Fibroblast of upper back skin (primary cell): ENCODE data around the gene IBSP.

Experiments
- DNase-seq: peaks from one replicate; pipeline ENCODE4 v3.0.0-alpha.2; 2013

The IBSP gene

DNA sequence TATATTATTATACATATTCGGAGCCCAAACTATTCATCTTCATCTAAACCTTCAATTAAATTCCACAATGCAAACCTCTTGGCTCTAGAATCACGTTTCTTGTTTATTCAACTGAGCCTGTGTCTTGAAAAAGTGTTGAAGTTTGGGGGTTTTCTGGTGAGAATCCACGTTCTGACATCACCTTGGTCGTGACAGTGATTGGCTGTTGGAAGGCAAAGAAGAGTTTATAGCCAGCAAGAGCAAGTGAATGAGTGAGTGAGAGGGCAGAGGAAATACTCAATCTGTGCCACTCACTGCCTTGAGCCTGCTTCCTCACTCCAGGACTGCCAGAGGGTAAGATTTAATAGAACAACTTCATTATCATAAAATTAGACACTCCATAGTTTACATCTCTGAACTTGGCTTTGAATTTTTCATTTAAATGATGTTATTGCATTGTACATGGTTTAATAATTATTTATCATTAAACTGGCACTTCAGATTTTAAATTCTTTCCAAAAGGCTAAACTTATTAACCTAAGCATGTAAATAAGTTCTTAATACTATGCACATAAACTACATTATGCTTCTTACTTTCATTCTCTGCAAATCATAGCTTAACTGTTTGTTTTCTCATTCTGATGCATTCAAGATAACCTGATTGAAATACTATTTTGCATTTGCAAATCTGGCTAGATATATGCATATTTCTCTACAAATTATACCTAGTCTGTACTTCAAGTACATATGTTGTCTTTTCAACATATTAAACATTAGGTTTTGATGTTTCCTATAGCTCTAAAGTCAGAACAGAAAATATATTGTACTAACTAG, at the start of gene IBSP:
Gene IBSP, plus strand, starts transcription at position 254 of the 813 bp plus-strand sequence. CDS start 2,808 bp downstream, outside the sequence.
- no peak for DNase-seq

GRCh38 chr4:87749883-87750282, 49.5 kb upstream of the IBSP start:
- peak; percentile 3 for DNase-seq

DNA sequence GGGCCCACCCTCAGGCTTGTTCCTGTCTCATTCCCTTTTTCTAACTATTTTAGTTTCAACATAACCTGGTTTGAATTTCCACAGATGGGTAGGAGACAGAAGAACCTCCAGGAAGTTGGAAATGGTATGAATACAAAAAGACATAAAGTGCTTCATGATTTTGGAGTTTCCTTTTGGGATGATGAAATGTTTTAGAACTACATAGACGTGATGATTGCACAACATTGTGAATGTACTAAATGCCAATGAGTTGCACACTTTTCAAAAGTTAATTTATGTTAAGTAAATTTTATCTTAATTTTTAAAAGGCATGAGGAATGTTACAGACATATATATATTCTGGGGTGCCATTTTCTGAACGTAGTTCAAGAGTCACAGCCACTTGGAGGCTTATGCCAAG, 41.1 kb upstream of the IBSP start:
- DNase-seq = no peak

- DNase-seq = no peak
Measured at GRCh38 chr4:87762311-87762710, 37.0 kb upstream of the IBSP start.

DNA sequence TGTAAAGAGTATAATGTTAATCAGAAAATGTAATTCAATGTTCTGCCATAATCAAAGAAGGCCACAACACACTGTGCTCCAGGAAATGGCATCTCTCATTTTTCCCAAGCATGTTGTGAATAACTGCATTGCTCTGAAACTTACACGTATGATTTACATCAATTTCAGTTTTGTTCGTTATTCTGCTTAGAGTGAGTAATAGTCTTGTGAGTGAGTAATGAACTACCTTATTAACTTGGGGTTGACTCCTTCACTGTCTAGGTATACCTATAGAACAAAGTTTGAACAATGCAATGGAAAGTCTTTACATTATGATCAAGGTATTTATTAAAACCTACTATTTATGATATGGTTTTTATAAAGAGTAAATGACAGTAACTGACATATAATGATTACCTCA, 17.8 kb upstream of the IBSP start:
- no peak for DNase-seq

DNA sequence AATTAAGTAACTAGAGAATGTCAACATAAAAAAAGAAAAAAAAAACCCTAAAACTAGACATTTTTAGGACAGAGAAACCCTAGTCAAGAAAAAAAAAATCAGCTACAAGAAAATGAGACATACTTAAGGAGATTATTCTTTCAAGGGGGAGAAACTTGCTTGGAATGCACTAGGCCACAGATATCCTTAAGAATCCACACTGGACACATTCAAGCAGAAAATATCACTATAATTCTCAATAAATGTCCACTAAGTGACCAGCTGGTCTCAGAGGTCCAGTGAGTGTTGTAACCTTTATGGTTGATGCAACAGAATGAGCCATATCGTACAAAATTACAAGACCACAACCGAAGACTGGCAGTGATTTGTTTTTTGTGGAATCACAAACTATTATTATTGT, 15.6 kb upstream of the IBSP start:
- DNase-seq = peak; percentile 56

DNA sequence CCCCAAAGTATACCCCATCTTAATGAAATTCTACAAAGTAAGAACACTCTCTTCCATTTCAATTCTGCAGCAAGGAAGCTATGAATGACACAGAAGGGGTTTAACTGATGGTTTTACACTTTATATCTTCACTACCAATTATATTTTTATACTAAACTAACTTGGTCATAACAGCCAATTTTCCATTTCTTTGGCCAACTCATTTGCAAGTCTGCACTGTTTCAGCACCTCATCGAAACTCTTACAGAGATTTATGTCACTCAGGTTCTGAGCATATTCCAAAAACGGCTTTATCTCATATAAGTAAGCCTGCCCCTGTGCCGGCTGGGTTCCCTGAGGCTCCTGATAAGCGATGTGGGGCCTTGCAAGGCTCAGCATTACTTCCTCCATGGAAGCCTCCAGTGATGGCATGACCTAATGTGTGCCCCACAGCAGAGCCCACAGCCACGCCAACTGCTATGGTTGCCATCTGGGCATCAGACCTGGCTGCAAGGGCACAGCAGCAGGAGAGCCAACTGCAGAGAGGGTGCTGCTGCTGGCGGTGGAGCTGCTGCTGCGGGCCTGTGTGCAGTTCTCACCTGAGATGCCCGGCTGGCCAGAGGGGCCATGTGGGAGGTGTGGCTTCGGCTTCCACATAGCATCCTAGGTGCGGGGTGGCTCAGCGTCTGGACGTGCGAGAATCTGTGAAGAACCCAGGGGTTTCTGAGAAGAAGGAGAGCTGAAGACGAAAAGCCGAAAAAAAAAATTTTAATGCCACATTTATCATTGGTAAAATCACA, 13.4 kb upstream of the IBSP start:
- no peak for DNase-seq

DNA sequence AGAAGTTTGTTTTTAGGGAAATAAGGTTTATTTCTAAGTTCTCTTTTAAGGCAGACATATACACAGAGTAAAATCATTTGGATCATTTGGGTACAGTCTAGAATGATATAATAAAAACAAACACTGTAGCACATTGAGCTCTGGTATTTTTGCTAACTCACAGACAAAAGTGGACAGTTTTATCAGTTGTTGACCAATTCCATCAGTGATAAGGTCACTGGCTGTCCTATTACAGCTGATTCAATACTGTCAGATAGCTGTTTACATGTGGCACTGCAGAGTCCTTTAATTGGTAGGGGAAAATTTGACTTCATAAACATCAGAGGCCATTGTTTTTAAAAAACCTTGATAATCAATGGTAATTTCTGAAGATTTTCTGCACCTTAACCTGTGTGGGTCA, 3.5 kb downstream of the IBSP start:
- no peak for DNase-seq

DNA sequence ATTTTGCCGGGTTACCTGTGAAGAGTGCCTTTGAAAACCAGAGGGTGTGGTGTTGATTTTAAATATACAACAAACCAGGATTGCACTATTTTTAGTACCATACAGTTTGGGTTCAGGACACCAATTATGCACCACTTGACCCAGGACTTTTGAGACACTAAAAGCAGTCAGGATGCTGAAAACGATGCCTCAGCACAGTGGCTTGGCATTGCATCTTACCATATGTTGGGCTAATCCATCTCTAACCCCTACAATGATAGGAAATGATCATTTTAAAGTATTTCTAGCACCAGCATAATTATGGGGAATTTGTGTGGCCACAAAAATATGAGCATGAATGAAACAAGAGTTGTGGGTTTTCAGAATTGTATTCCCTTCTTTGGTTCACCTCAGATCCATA, 4.1 kb downstream of the IBSP start:
- no peak for DNase-seq

GRCh38 chr4:87804871-87805270, 5.5 kb downstream of the IBSP start:
- DNase-seq = no peak

- peak; percentile 56 for DNase-seq
Measured at GRCh38 chr4:87805971-87806370, 6.6 kb downstream of the IBSP start.

DNA sequence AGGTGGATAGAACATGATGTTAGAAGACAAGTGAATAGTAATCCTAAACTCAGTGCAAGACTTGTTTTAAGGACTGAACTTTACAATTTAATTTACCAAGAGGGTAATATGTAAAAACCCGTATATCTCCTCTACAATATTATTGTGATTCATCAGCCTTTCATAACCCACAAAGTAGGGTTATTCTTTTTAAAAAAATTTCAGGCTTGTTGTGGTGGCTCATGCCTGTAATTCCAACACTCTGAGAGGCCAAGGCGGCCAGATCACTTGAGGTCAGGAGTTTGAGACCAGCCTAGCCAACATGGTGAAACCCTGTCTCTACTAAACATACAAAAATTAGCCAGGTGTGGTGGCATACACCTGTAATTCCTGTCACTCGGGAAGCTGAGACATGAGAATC, 7.2 kb downstream of the IBSP start:
- DNase-seq = peak; percentile 74

- DNase-seq = peak; percentile 12
Measured at GRCh38 chr4:87807402-87807801, 8.0 kb downstream of the IBSP start.

- peak; percentile 50 for DNase-seq
Measured at GRCh38 chr4:87811977-87812376, 12.6 kb downstream of the IBSP start.

- peak; percentile 97 for DNase-seq
Measured at GRCh38 chr4:87819281-87819919, 20.0 kb downstream of the IBSP start.

- no peak for DNase-seq
Measured at GRCh38 chr4:87823200-87823599, 23.8 kb downstream of the IBSP start.

DNA sequence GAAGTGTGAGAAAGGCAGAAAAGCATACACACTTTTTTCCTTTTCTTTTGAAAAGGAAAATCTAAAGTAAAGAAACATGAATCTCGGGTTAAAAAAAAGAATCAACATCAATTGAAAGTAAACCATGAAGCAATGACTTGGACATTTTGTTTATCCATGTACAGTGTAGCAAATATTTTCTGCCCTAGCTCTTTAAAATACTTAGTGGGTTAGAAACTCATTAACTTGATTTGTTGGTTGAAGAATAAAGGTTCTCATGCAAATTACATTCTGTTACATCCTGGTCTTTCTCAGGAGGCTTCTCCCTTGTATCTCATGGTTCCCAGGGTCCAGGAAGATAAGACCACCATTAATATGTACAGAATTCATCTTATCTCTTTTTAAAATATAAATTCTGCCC, 24.4 kb downstream of the IBSP start:
- no peak for DNase-seq

DNA sequence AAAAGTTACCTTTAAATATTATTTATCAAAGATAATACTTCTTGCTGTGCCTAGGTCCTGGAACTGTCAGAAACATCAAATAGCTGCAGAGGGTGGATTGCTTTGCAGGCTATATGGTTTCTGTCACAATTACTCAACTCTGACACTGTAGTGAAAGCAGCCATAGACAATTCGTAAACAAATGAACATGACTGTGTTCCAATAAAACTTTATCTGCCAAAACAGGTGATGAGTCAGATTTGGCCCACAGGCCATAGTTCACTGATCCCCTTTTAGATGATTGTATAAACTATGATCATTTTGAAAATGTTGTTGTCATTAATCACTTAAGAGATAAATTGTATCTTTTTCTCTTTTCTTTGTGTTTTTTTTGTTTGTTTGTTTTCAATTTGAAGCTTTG, 25.0 kb downstream of the IBSP start:
- no peak for DNase-seq

DNA sequence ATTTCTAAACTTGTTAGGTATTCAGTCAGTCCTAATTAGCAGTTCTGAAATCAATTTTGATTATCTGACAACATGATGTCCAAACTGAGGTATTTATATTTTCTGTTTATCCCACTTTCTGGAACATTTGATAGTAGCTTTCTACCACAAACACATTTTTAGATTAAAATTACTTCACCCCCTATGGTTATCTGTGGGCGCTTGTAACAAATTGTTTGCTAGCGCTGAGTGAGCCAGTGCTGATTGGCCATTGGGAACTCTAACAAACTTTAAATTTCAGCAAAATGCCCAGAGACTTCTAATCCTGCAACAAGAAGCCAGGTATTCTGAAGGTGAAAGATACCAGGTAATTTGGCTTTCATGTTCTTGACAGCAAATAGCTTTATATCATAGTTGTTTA, 33.3 kb downstream of the IBSP start, which contains the start of gene MEPE:
Gene MEPE, plus strand, starts transcription at position 301 of the 400 bp plus-strand sequence. CDS start 1,746 bp downstream, outside the sequence.
- DNase-seq = no peak

DNA sequence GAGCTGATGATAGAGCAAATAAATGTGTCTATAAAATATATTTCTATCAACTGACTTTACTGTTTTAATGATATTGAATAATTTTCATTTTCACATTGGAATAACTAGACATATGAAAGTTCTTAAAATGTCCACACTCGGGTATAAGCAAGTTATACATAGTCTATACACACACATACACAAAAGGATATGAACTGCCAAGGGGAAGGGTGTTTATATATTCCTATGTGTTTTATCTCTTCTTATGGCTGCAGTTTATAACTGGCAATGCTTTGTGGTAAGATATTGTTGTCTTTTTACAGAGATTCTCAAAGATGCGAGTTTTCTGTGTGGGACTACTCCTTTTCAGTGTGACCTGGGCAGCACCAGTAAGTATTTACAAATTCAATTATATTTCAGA, 35.0 kb downstream of the IBSP start:
- no peak for DNase-seq

- DNase-seq = no peak
Measured at GRCh38 chr4:87835197-87835596, 35.8 kb downstream of the IBSP start.

DNA sequence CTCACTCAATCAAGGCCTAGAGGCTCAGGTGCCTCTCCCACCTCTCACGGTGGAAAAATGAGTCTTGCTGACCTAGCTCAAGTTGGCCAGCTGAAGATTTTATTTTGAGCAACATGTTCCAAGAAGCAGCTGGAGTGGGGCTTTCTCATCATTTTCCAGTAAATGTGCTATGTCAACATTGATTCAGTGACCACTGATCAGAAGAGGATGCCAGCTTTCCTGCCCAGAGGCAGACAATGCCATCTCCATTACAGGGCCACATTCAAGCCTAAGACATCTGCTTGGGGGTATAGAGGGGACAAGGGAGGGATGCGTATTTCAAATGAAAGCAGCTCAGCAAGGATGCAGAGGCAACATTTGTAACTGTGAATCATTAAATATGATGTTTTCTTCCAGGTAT, 36.4 kb downstream of the IBSP start:
- DNase-seq = no peak

GRCh38 chr4:87838205-87838604, 38.9 kb downstream of the IBSP start:
- DNase-seq = no peak
